Medulla oblongata (tissue), 1 donor: ENCODE results near the gene OGFOD2.
A peak's percentile ranks its signal among the peaks of the same experiment; 100 is the strongest.

ENCODE experiments used
- DNase-seq: peaks from one replicate; pipeline ENCODE4 v3.0.0-alpha.2; 2015; ENCODE audit errors: extremely low spot score

Gene OGFOD2

DNA sequence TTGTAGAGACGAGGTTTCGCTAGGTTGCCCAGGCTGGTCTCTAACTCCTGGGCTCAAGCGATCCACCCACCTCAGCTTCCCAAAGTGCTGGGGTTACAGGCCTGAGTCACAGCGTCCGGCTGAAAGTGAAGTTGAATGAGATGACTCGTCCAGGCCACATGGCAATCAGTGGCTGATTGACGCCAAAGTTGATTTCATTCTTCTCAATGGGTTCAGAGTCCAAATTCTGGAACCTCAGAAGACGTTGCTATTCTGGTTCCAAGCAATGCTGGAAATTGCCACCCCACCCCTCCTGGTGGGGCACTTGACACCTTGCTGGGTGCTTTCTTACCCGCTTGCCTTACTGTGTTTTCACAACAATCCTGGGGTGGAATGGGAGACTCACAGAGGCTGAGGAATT, 23.6 kb upstream of the OGFOD2 start:
- no peak for DNase-seq

GRCh38 chr12:122951979-122952892, 22.8 kb upstream of the OGFOD2 start:
- DNase-seq, result peak; percentile 92

DNA sequence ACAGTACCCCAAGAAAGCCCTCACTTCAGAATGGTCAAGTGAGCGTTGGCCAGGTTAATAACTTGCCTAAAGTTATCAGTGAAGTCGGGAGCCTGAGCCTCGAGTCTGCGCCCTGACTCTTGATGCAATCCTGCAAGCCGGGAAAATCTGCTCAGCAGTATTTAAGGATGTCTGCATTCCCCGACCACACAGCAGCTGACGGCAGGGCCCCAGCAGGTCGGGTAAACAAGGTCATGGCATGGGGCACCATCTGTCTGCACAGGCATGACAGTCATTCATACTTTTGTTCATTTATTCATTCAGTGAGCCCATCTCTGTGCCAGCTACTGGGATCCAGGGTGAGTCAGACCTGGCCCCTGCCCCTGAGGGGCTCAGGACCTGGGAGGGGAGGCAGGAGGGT, 19.9 kb upstream of the OGFOD2 start:
- DNase-seq, result no peak

DNA sequence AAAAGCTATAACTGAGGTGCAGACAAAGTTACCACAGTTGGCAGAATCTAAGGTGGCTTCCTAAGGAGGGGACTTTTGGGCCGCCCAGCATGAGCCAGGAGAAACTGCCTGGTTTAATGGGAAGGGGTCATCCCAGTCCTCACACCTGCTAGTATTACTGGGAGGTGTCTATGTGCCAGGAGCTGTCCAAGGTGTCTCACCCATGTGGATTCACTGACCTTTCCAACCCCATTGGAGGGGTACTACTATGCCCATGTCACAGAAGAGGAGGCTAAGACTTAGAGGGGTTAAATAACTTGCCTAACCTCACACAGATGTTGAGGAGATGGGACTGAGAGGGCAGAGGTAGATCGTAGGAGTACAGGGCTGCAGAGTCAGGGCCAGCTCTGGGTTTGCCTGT, 19.0 kb upstream of the OGFOD2 start:
- no peak for DNase-seq

- DNase-seq, result no peak
Observed at GRCh38 chr12:122958198-122958888, 16.7 kb upstream of the OGFOD2 start.

DNA sequence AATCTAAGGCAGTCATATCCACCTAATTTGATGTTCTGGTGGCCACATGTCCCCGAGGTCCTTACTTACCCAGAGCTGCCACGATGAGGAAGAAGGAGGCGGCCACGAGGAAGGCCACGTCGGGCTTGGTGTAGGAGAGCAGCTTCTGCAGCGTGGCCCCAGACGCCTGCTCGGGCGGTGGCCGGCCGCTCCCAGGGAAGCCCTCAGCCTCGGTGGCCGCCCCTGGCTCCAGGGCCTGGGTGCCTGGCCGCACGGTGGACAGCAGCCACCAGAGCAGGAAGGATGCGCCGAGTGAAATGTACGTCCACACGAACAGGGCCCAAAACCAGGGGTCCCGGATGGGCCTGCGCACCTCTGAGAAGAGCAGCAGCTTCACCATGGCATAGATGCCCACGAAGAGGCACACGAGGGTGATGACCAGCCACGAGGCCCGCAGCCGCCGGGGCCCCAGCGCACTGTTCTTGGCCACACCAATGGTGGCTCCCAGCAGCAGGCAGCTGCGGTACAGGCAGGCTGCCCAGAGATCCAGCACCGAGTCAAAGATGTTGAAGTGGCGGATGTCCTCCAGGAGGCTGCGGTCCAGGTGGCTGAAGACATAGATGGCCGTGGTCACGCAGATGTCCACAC, 15.4 kb upstream of the OGFOD2 start:
- no peak for DNase-seq

GRCh38 chr12:122960193-122960569, 14.9 kb upstream of the OGFOD2 start:
- DNase-seq, result no peak

DNA sequence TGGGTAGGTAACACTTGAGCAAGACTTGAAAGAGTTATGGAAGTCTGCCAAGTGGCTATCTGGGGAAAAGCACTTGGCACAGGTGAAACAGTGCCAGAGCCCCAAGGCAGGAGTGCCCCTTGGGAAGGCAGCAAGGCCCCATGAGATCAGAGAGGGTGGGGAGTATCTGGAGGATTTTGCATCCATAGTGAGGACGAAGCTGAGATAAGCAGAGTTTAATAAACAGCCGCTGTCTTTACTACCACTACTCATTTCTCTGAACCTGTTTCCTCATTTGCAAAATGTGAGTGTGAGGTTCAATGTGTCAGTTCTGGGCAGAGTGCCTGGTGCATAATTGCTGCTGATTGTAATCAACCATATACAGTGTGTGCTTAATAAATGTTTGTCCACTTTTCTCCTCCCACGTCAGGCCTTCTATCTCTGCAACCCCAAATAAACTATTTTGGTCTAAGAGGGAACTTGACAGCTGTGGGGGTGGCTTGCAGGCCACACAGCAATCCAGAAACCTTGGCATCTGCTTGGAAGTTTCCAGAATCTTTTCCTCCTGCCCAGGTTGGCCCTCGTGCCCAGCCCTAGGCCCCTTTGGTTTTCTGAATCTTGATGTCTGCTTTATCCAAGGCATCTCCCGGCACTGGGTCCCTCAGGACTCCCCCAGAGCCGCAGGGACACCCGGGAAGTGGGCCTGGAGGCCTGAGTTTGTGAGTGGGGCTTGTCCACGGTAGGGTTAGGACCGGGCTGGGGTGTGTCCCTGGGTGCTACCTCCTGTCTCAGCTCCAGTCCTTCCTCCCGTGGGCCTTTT, 13.3 kb upstream of the OGFOD2 start:
- DNase-seq, result no peak

- peak; percentile 58 for DNase-seq
Observed at GRCh38 chr12:122963941-122964265, 11.1 kb upstream of the OGFOD2 start.

- DNase-seq, result no peak
Observed at GRCh38 chr12:122964439-122965257, 10.4 kb upstream of the OGFOD2 start.

GRCh38 chr12:122965321-122965751, 9.7 kb upstream of the OGFOD2 start:
- DNase-seq, result no peak

DNA sequence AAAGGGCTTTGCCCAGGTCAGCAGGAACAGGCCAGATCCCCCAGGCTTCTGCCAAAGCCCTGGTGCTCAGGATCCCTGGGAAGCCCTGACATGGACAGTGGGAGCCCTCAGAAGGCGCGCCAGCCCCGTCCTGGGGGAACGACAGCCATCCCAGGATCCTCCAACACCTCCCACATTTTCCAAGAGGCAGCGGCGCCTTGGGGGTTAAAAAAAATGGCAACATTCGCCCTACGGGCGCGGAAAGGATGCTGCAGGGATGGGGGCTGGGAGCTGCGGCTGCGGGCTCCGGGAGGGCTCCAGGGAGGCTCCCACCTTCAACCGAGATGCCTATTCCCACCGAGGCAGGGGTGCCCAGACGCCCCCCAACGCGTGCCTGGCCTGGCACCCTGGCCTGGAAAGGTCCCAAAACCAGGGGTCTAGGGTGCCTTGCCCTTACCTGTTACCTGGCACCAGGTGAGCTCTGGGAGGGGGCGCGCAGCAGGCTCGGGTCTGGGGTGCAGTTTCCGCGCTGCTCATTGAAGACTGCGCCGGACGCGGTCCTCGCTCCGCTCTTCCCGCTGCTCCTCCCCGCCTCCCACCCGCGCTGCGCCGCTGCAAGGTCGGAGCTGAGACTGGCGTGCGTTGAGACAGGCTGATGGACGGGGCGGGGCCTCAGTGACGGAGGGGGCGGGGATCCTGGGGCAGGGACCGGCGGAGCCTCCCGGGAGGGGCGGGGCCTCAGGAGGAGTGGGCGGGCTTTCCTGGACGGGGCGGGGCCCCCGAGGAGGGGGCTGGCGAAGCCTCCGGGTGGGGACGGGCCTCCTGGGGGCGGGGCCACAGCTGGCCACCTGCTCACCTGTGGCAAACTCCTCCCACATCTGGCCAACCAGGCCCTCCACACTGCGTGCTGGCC, 8.9 kb upstream of the OGFOD2 start, which contains the start of gene ABCB9:
TSS of gene ABCB9 (minus strand) at position 613 of the 892 bp plus-strand sequence. CDS start 6,228 bp downstream, outside the sequence.
- peak; percentile 93 for DNase-seq

- no peak for DNase-seq
Observed at GRCh38 chr12:122966743-122967550, 8.1 kb upstream of the OGFOD2 start.

GRCh38 chr12:122968104-122968503, 6.9 kb upstream of the OGFOD2 start:
- DNase-seq, result no peak

DNA sequence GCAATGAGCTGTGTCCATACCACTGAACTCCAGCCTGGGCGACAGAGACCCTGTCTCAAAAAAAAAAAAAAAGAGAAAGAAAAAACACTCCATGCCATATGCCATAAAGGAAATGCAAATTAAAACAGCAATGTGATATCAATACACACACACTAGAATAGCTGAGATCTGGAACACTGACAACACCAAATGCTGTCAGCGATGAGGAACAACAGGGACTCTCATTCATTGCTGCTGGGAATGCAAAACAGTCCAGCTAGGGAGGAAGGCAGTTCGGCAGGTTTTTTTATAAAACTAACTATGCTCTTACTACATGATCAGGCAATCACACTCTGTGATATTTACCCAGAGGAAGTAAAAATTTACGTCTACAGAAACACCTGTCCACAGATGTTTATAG, 5.4 kb upstream of the OGFOD2 start:
- DNase-seq, result peak; percentile 79

- DNase-seq, result peak; percentile 99
Observed at GRCh38 chr12:122974274-122974891, 661 bp upstream of the OGFOD2 start.

DNA sequence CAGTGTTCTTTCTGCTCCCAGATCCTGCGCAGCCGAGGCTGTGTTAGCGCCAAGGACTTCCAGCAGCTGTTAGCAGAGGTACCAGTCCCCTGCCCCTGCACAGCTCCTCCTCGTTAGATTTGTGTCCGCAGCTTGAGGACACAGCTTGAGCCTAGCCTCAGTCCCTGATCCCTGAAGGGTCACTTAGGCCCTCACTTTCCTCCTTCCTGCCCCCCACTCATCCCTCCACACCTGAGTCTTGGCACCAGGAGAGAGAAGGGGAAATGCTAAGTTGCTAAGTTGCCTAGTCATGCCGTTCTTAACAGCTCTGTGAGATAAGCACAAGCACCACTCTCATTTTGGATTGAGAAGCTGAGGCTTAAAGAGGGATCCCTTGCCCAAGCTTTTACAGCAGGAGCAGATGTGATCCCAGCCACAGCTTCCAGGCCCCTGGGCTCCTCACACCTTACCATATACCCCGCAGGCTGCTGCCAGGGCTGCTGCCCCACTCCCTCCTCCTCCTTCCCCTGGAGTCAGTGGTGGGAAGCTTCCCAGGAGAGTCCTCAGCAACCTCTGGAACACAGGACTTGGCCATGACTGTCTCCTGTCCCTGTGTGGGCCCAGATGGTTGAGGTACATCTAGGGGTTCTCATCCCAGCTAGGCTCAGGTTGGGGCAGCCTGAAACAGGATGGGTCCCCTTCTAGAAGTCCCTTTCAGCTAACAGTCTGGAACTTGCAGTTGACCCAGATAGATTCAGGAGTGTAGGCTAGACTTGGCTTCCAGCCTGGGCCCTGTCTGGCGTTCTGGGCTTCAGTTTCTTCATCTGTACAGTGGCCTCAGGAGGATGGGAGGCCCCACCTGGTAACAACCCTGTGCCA, 975 bp downstream of the OGFOD2 start:
- DNase-seq, result no peak

- DNase-seq, result no peak
Observed at GRCh38 chr12:122976648-122976975, 1.6 kb downstream of the OGFOD2 start.
